Pancreas (tissue), 10 donors: ENCODE results near the gene DSCAM. TPM values are rescaled to one million over a fixed set of nuclear protein-coding genes. Genes with fewer than 3 reads are reported as not detected.

Experiments used
- ATAC-seq, 4 donors: fragments of 200-7000 bp; cut with Tn5 transposase; one replicate each; pipeline versions ENCODE4 v1.8.0 to v1.9.1; 2020; ENCODE audit warnings: mild to moderate bottlenecking in 4 of 4, moderate library complexity in 4 of 4
- DNase-seq, 6 donors: peaks; one replicate each; pipeline ENCODE4 v3.0.0-alpha.2; 2020
- FAIRE-seq: peaks from 2 replicates; lab custom pipeline; 2012; peaks lifted over from hg19 to GRCh38; lab: Jason Lieb, UNC
- H3K27ac ChIP-seq, 4 donors: fragments of 200-600 bp; sonication (generic); 1 replicate in 3 of 4; 2 replicates in 1 of 4; pipeline versions ENCODE4 v1.5.0 to v1.8.0; 2020
- H3K27me3 ChIP-seq, 4 donors: fragments of 200-600 bp; one replicate each; pipeline ENCODE4 v1.8.0; 2021
- H3K36me3 ChIP-seq, 3 donors: fragments of 200-600 bp; sonication (generic) in 1 of 3; one replicate each; pipeline versions ENCODE4 v1.5.0 to v1.8.0; 2020 to 2021
- H3K4me1 ChIP-seq, 3 donors: fragments of 200-600 bp; one replicate each; pipeline ENCODE4 v1.8.0; 2021
- H3K4me3 ChIP-seq, 4 donors: fragments of 200-600 bp; sonication (generic) in 2 of 4; one replicate each; pipeline versions ENCODE4 v1.5.0 to v1.8.0; 2020 to 2021
- H3K9me3 ChIP-seq, 4 donors: fragments of 200-600 bp; one replicate each; pipeline ENCODE4 v1.8.0; 2021
- CTCF ChIP-seq, 4 donors: fragments of 200-600 bp; sonication (generic) in 3 of 4; IDR thresholded peaks; one replicate each; pipeline versions ENCODE4 v1.5.0 to v1.8.0; 2021; ENCODE audit warnings: antibody characterized with exemption in 4 of 4
- WGBS, 2 donors: extraction: QIAGEN DNeasy Blood & Tissue Kit; methylation state at CpG; one replicate each; pipeline ENCODE4 v1.1.7; 2013; 5-methylcytosine and 5-hydroxymethylcytosine counted together
- intact Hi-C, 3 donors: fragments of 100-400 bp; cut with DNase I; formaldehyde crosslinking; loops; one replicate each; pipeline versions ENCODE4 v1.11.1 to v1.14.2; 2022
- polyA plus RNA-seq, 2 donors: library from polyadenylated mRNA; stranded (reverse); fragments of 200-250 nt; gene quantifications; one replicate each; pipeline ENCODE4 v1.2.3, GENCODE V29; 2013
- total RNA-seq, 6 donors: library from RNA; stranded (reverse); fragmentation: NEBNext Ultra II Directional in 4 of 6; extraction: Animal tissue kit (Norgen Biotek cat#: 25700) in 4 of 6; gene quantifications; one replicate each; pipeline versions ENCODE4 v1.2.1 to v1.2.4, GENCODE V29; 2021 to 2023
- donor health status: healthy with polysubstance abuse.
- donor health status: DM: no; HTN: no; CAD: no; lungs with moderate emphysema.
- donor health status: DM: no; HTN: no; CAD: no.
- donor health status: control.
- donor health status: control.
- donor health status: Bipolar disorder and iron deficiency.
- donor health status: DM: yes; HTN: yes; CAD: no.
- donor health status: DM: no; HTN: no; CAD: no.
- donor health status: DM: no; HTN: no; CAD: no.
- donor health status: DM: yes; HTN: yes; CAD: no.

DSCAM gene
- total and polyA plus RNA-seq, 8 donors, result 0.05 to 0.77 (median 0.14) TPM

- H3K27ac ChIP-seq, result no peak overlapping the region
- no peaks in the 10 kb centered on the region for H3K4me1 ChIP-seq
- H3K4me3 ChIP-seq, result no peak overlapping the region
- ATAC-seq (no peak), FAIRE-seq (no peak), DNase-seq (no peak)
- no peaks in the 10 kb centered on the region for H3K27me3 ChIP-seq
- WGBS, 2 donors, result 61 to 73% methylated on average over 3 of the region's 3 CpGs
- no peak for TF ChIP-seq CTCF (IDR thresholded peaks at IDR 0.05)
- no peaks in the 10 kb centered on the region for H3K36me3 ChIP-seq
- intact Hi-C loops, result no loop called here
- no peaks in the 10 kb centered on the region for H3K9me3 ChIP-seq
Measured at GRCh38 chr21:40733024-40733397, 113.9 kb downstream of the DSCAM start.

GRCh38 chr21:40732253-40733023, 114.5 kb downstream of the DSCAM start:
- no peak for FAIRE-seq
- ATAC-seq, result no peak

GRCh38 chr21:40731206-40731605, 115.8 kb downstream of the DSCAM start:
- Histone ChIP-seq H3K4me1 (no peaks in the 10 kb centered on the region), H3K9me3 (no peaks in the 10 kb centered on the region), H3K4me3 (no peak overlapping the region), H3K36me3 (no peaks in the 10 kb centered on the region), H3K27me3 (no peaks in the 10 kb centered on the region), H3K27ac (no peak overlapping the region)
- no peak for DNase-seq
- WGBS, 2 donors, result 88 to 92% methylated on average over 1 of the region's 1 CpG
- ATAC-seq, result no peak
- no peak for FAIRE-seq
- no peak for TF ChIP-seq CTCF (IDR thresholded peaks at IDR 0.05)
- intact Hi-C loops, result no loop called here

More at GRCh38 chr21:40732253-40733023, 114.5 kb downstream of the DSCAM start:
- Histone ChIP-seq H3K27me3 (no peaks in the 10 kb centered on the region), H3K4me1 (no peaks in the 10 kb centered on the region), H3K27ac (no peak overlapping the region), H3K36me3 (no peaks in the 10 kb centered on the region), H3K4me3 (no peak overlapping the region), H3K9me3 (no peaks in the 10 kb centered on the region)
- TF ChIP-seq CTCF (IDR thresholded peaks at IDR 0.05), result no peak
- WGBS, 2 donors, result 34 to 38% methylated on average over 4 of the region's 4 CpGs
- intact Hi-C loops, result no loop called here
- no peak for DNase-seq

- Histone ChIP-seq H3K27me3 (no peaks in the 10 kb centered on the region), H3K4me1 (no peaks in the 10 kb centered on the region), H3K36me3 (no peaks in the 10 kb centered on the region), H3K27ac (no peak overlapping the region), H3K4me3 (no peak overlapping the region), H3K9me3 (no peaks in the 10 kb centered on the region)
- WGBS, 2 donors, result 68 to 75% methylated on average over 7 of the region's 7 CpGs
- FAIRE-seq (no peak), ATAC-seq (no peak), DNase-seq (no peak)
- TF ChIP-seq CTCF (IDR thresholded peaks at IDR 0.05), result no peak
- intact Hi-C loops, result no loop called here
Measured at GRCh38 chr21:40730426-40730800, 116.5 kb downstream of the DSCAM start.

GRCh38 chr21:40729761-40730425, 117.1 kb downstream of the DSCAM start:
- Histone ChIP-seq H3K27me3 (no peaks in the 10 kb centered on the region), H3K27ac (no peak overlapping the region), H3K4me1 (no peaks in the 10 kb centered on the region), H3K36me3 (no peaks in the 10 kb centered on the region), H3K4me3 (no peak overlapping the region), H3K9me3 (no peaks in the 10 kb centered on the region)
- 73 to 79% methylated on average over 8 of the region's 8 CpGs for WGBS, 2 donors
- DNase-seq, result no peak
- FAIRE-seq, result no peak
- intact Hi-C loops, result no loop called here
- no peak for TF ChIP-seq CTCF (IDR thresholded peaks at IDR 0.05)
- no peak for ATAC-seq
